Activated naive CD8-positive, alpha-beta T cell treated with anti-CD3 and anti-CD28 coated beads for 36 hours (primary cell): Measurements from ENCODE around the gene OCRL. TPM values are rescaled to one million over a fixed set of nuclear protein-coding genes. Genes with fewer than 3 reads are reported as not detected.
"Not testable (repeated sequence)": the region's sequence is repeated elsewhere in the genome, so short reads cannot be mapped to it uniquely, and the experiment has no call there.

Experiments used
- DNase-seq: peaks from one replicate; pipeline ENCODE4 v3.0.0; 2021
- H3K27ac Mint-ChIP-seq: one replicate; pipeline ENCODE4 v1.8.0; 2022; ENCODE audit warnings: mild to moderate bottlenecking, moderate library complexity, mixed read lengths
- H3K27me3 Mint-ChIP-seq: one replicate; pipeline ENCODE4 v1.8.0; 2022; ENCODE audit warnings: mild to moderate bottlenecking, mixed read lengths
- H3K36me3 Mint-ChIP-seq: one replicate; pipeline ENCODE4 v1.8.0; 2021; ENCODE audit warnings: mild to moderate bottlenecking, mixed read lengths
- H3K4me1 Mint-ChIP-seq: one replicate; pipeline ENCODE4 v1.8.0; 2021; ENCODE audit warnings: mixed read lengths
- H3K4me3 Mint-ChIP-seq: one replicate; pipeline ENCODE4 v1.8.0; 2022; ENCODE audit warnings: mild to moderate bottlenecking, moderate library complexity, mixed read lengths
- H3K9me3 Mint-ChIP-seq: one replicate; pipeline ENCODE4 v1.8.0; 2022; ENCODE audit warnings: mixed read lengths
- total RNA-seq, 2 experiments: library from RNA; stranded (reverse); gene quantifications; one replicate each; pipeline ENCODE4 v1.2.3, GENCODE V29; 2021

OCRL gene
- total RNA-seq, 2 experiments from 2014 or later, result 3.9 to 4.0 TPM

DNA sequence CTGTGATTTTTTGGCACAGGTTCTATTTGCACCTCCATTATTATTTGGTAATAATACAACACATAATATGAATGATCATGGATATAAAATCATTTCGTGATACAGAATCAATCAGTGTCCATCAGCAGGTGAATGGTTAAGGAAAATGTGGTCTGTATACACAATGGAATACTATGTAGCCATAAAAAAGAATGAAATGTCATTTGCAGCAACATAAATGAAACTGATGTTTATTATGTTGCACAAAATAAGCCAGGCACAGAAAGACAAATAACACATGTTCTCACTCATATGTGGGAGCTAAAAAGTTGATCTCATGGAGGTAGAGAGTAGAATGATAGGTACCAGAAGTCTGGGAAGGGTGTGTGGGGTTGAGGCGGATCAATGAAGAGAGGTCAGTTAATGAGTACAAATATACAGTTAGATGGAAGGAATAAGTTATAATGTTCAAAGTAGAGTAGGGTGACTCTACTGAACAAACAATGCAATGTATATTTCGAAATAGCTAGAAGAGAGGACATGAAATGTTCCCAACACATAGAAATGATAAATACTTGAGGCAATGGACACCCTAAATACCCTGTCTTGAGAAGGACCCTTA is 15.7 kb upstream of the OCRL start:
- Mint-ChIP-seq H3K27ac (no peak overlapping the region), H3K4me1 (no peaks in the 10 kb centered on the region), H3K27me3 (peaks cover 9% of the 10 kb centered on the region), H3K4me3 (no peak overlapping the region), H3K9me3 (no peaks in the 10 kb centered on the region), H3K36me3 (no peaks in the 10 kb centered on the region)
- no peak for DNase-seq

DNA sequence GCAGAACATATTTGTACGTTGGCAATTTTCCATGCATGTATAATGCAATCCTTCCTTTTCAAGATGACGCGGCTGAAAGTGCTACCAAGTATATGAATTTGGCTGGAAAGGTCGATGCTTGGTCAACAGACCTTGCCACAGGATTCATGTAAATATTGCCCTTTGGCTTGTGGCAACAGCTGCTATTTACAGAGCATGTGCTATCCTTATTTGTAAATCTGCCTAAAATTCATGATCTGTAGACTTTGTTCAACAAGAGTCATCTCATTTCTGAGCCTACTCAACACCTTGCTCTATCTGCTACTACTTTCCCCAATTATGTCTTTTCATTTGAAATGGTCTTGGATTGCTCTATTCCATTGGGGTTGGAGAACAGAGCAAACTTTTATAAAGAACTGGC is 14.9 kb upstream of the OCRL start:
- peaks cover 9% of the 10 kb centered on the region for H3K27me3 Mint-ChIP-seq
- no peak for DNase-seq
- H3K4me1 Mint-ChIP-seq, result no peaks in the 10 kb centered on the region
- H3K27ac Mint-ChIP-seq, result no peak overlapping the region
- H3K9me3 Mint-ChIP-seq, result no peaks in the 10 kb centered on the region
- H3K4me3 Mint-ChIP-seq, result no peak overlapping the region
- H3K36me3 Mint-ChIP-seq, result no peaks in the 10 kb centered on the region

DNA sequence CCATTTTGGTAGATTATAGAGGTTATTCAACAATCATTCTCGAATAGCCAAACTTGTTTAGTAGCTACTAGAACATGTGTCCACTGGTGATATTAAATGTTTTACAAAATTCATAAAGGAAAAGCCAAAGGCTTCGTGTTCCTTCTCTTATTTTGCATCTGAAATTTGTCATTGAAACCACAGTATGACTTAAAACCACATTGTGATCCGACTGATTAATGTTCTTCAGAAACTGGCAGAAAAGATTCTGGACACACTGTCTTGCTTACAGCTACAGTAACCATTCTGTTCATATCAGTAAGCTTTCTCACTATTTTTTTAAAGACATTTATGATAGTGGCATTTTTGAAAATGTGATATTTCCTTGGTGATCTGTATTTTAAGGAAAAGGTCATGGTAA is 14.2 kb upstream of the OCRL start:
- Mint-ChIP-seq H3K36me3 (no peaks in the 10 kb centered on the region), H3K4me3 (no peak overlapping the region), H3K4me1 (no peaks in the 10 kb centered on the region), H3K27me3 (peaks cover 9% of the 10 kb centered on the region), H3K27ac (no peak overlapping the region), H3K9me3 (no peaks in the 10 kb centered on the region)
- no peak for DNase-seq

DNA sequence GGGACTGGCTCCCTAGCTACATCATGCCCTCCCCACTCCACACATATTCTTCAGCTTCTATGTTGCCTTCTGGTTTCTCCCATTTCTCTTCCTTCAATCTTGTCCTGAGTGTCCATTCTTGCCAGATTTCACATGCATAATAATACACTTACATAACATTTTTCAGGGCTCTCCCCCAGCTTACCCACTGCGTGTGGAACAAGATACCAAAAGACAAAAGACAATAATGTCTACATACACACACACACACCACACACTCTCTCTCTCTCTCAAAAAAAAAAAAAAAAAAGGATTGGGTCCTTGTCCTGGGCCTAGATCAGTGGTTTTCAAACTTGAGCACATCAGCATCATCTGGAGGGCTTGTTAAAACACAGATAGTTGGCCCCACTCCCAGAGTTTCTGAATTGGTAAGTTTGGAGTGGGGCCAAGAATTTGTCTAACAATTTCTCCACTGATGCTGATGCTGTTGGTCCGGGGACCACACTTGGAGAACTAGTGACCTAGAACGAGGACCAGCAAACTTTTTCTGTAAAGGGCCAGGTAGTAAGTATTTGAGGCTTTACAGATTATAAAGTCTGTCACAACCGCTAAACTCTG is 10.3 kb upstream of the OCRL start:
- no peaks in the 10 kb centered on the region for H3K27me3 Mint-ChIP-seq
- H3K27ac Mint-ChIP-seq, result no peak overlapping the region
- no peaks in the 10 kb centered on the region for H3K4me1 Mint-ChIP-seq
- H3K9me3 Mint-ChIP-seq, result no peaks in the 10 kb centered on the region
- H3K36me3 Mint-ChIP-seq, result no peaks in the 10 kb centered on the region
- DNase-seq, result no peak
- H3K4me3 Mint-ChIP-seq, result no peak overlapping the region

DNA sequence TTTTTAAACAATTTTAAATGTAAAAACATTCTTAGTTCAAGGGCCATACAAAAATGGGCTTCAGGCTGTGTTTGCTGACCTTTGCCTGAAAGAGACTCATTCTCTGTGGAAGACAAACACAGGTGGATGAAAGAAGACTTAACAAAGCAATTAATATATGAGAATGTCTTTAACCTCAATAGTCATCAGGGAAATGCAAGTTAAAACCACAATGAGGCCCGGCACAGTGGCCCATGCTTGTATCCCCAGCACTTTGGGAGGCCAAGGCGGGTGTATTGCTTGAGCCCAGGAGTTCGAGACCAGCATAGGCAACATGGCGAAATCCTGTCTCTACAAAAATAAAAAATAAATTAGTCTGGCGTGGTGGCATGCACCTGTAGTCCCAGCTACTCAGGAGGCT is 9.6 kb upstream of the OCRL start:
- Mint-ChIP-seq H3K4me3 (no peak overlapping the region), H3K27ac (no peak overlapping the region), H3K36me3 (no peaks in the 10 kb centered on the region), H3K27me3 (no peaks in the 10 kb centered on the region), H3K9me3 (no peaks in the 10 kb centered on the region), H3K4me1 (no peaks in the 10 kb centered on the region)
- DNase-seq, result no peak

DNA sequence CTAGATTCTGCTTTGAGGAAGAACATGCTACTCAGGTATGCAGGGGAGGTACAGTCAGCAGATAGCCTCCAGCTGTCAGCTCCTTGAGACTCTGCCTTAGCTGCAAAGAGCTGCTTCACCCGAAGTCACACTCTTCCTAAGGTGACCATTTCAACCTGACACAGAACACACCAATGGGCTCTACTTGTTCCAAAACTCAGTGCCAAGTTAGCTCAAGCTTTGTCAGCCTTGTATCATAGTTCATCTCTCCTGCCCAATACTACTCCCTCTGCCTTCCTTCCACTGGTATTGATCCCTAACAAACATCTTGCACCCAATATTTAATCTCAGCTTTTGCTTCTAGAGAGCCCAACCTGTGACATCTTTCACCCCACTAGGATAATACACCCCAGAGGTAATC is 8.9 kb upstream of the OCRL start:
- H3K36me3 Mint-ChIP-seq, result no peaks in the 10 kb centered on the region
- no peaks in the 10 kb centered on the region for H3K27me3 Mint-ChIP-seq
- no peaks in the 10 kb centered on the region for H3K9me3 Mint-ChIP-seq
- no peak for DNase-seq
- no peak overlapping the region for H3K4me3 Mint-ChIP-seq
- no peak overlapping the region for H3K27ac Mint-ChIP-seq
- H3K4me1 Mint-ChIP-seq, result no peaks in the 10 kb centered on the region

DNA sequence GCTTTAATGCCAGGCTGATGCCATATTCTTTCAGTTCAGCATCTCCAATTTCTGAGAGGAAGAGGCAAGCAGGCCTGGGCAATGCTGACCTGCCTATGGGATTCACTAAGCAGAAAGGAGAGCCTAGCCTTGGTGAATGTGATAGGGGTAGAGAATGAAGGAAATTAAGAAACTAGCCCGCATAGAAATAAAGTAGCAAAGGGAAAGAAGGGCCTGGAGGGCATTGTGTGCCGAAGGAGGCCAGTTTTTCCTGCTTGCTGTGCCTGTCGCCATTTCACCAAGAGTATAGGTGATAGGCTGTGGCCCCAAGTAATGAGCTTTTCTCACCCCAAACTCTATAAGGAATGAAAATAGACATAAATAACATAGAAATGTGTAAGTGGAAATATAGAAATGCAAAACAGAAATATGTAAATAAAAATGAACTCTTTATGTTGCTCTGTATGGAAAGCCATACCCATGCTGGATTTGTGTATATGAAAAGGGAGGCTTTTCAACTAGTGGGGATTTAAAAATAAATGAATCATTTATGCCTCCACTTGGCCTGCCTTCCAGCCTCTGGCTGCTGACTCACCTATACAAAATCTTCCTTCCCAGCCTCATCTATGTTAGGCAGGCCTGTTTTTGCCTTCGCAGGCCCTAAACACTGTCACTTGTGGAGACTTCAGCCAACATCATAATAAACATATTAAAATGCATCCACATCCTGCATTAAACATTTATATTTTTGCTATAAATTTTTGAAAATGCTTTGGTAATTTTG is 5.1 kb upstream of the OCRL start:
- H3K27ac Mint-ChIP-seq, result no peak overlapping the region
- H3K27me3 Mint-ChIP-seq, result no peaks in the 10 kb centered on the region
- no peak for DNase-seq
- no peaks in the 10 kb centered on the region for H3K4me1 Mint-ChIP-seq
- no peaks in the 10 kb centered on the region for H3K36me3 Mint-ChIP-seq
- no peaks in the 10 kb centered on the region for H3K9me3 Mint-ChIP-seq
- H3K4me3 Mint-ChIP-seq, result no peak overlapping the region

DNA sequence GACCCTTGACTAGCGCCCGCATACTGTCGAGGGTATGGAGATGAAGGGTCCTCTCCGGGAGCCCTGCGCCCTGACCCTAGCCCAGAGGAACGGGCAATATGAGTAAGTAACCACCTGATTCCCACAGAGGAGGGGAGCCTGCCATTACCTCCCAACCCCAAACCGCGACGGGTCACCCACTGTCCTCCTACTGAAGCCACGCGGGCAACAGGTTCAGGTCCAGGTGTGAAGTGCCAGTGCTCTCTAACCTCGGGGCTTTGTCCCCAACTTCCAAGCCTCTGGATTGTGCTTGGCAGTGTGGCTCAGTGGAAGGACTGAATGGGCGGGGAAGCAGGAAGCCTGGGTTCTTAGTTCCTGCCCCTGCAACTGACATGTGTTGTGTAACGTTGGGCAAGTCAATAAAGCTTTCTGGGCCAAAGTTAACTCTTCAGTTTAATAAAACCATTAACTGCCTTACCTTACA is 694 bp downstream of the OCRL start:
- no peak for DNase-seq
- Mint-ChIP-seq H3K4me3 (peak overlapping the region; percentile 57), H3K4me1 (peaks cover 10% of the 10 kb centered on the region), H3K9me3 (no peaks in the 10 kb centered on the region), H3K36me3 (peaks cover 3% of the 10 kb centered on the region), H3K27me3 (no peaks in the 10 kb centered on the region), H3K27ac (no peak overlapping the region)

DNA sequence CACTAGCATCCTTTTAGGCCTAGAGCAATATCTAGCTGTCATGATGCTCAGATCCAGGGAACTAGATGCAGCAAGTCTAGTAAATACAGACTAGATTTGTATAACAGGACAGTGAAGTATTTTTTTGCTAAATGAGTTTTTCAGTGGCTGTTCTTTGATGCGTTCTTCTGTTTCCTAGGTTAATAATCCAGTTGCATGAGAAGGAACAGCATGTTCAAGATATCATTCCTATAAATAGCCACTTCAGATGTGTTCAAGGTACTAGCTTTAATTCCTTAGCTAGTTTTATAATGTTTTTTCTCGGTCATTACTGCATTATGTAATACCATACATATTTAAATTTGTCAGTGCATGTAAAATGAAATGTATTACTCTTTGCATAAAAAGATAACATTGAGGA is 4.7 kb downstream of the OCRL start:
- Mint-ChIP-seq H3K4me3 (no peak overlapping the region), H3K27me3 (no peaks in the 10 kb centered on the region), H3K27ac (no peak overlapping the region), H3K9me3 (no peaks in the 10 kb centered on the region), H3K4me1 (peaks cover 14% of the 10 kb centered on the region), H3K36me3 (peaks cover 3% of the 10 kb centered on the region)
- DNase-seq, result no peak

DNA sequence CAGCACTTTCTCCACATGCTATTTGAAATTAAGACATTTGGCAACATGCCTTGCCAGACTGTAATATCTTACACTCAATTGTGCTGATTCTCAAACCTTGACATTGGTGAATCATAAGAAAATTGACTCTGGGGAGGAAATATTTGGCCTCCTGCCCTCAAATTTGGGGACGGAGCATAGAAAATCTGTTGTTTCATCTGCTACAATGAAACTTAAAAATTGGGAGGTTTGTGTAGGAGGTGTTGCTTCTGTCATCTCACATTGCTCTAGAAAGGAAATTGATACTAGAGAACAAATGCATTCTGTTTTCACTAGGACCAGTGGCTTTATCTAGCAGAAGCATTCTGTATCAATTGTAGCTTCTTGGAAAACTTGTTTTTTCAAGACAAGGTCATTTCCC is 5.3 kb downstream of the OCRL start:
- Mint-ChIP-seq H3K4me3 (no peak overlapping the region), H3K27me3 (no peaks in the 10 kb centered on the region), H3K9me3 (no peaks in the 10 kb centered on the region), H3K27ac (peak overlapping the region; percentile 45), H3K4me1 (peaks cover 14% of the 10 kb centered on the region), H3K36me3 (peaks cover 3% of the 10 kb centered on the region)
- no peak for DNase-seq

DNA sequence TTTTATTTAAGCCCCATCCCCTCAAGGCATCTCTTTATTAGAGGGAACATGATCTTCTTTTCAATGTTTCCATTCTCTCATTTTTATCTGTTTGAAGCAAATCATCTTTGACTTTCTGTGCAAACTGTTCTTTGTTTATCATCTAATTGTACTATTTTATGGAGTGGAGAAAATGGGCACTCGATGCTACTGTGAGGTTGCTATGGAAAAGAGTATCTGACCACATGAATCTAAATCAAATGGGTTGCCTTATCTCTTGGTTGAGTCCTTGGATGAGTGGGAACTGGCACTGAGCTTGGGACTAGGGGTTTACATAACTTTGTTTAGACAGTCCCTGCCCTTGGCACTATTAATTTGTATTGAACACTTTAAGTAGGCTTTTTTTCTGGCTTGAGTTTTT is 9.1 kb downstream of the OCRL start:
- Mint-ChIP-seq H3K4me3 (no peak overlapping the region), H3K36me3 (peaks cover 5% of the 10 kb centered on the region)

DNA sequence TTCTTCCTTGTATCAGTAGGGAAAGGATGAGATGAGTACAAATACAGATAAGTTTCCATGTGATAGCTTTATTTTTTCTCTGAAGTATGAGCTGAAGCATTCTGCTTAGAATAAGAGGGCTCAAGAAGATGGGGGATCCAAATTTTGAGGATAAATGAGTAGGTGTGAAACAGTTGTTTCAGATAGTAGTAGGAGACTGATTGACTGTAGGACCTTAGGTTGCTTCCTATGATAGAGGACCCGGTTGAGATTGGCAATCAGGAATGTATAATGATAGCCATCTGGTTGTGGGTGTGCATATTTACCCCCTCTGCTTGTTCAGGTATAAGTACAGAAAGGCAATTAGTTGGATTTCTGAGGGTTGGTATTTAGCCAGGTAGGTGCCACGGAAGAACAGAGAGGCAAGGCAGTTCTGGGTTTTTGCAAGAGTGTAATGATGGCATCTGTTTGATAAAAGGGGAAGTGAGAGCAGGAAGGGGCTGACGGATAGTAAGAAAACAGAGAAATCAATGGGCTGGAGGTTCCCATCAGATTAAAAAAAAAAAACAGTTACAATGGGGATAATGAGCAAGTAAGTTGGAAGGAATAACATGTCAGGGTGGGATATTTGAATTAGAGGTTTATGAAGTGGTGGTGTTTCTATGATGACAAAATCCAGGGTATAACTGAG is 13.7 kb downstream of the OCRL start:
- Mint-ChIP-seq H3K4me3 (no peak overlapping the region), H3K4me1 (no peaks in the 10 kb centered on the region), H3K27me3 (no peaks in the 10 kb centered on the region), H3K36me3 (peaks cover 2% of the 10 kb centered on the region), H3K9me3 (no peaks in the 10 kb centered on the region), H3K27ac (no peak overlapping the region)
- no peak for DNase-seq

More for the DNA sequence above, 9.1 kb downstream of the OCRL start:
- H3K4me1 Mint-ChIP-seq, result peaks cover 8% of the 10 kb centered on the region
- no peak for DNase-seq
- no peak overlapping the region for H3K27ac Mint-ChIP-seq
- no peaks in the 10 kb centered on the region for H3K27me3 Mint-ChIP-seq
- H3K9me3 Mint-ChIP-seq, result no peaks in the 10 kb centered on the region

DNA sequence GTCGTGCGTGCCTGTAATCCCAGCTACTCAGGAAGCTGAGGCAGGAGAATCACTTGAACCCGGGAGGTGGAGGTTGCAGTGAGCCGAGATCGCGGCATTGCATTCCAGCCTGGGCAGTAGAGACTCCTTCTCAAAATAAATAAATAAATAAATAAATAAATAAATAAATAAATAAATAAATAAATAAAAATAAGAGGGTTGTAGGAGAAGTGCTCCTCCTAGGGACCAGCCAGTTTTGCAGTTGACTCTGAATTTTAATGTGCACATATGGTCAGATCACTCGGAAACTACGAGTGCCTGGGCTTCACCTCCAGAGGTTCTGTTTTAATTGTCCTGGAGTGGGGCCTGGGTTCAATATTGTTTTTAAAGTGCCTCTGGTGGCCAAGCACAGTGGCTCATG is 14.8 kb downstream of the OCRL start:
- H3K4me3 Mint-ChIP-seq, DNase-seq, H3K27ac Mint-ChIP-seq, H3K4me1 Mint-ChIP-seq, H3K9me3 Mint-ChIP-seq, H3K27me3 Mint-ChIP-seq, H3K36me3 Mint-ChIP-seq: not testable (repeated sequence)

DNA sequence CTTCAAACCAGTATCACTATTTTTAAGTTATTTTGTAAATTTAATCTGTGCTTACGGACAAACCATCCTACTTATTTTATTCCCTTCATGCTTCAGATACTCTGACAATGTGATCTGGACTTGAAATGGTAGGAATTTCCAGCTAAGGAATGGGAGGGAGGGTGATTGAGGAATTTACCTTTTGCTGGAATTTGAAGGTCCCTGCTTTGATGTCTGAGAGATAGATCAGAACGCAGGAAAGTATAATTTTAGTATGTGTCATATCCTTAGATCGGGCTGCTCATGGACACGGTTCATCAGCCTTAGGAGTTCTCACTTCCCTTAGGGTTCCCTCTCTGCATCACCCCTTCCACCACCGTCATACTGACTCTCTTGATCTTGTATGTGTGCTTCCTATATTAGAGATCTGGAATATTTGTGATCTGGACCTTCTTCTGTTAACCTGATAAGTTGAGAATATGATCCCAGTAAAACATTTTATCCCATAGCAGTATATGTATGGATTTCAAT is 16.8 kb downstream of the OCRL start:
- DNase-seq, result no peak
- Mint-ChIP-seq H3K4me1 (no peaks in the 10 kb centered on the region), H3K9me3 (no peaks in the 10 kb centered on the region), H3K36me3 (peaks cover 7% of the 10 kb centered on the region), H3K4me3 (no peak overlapping the region), H3K27me3 (no peaks in the 10 kb centered on the region), H3K27ac (no peak overlapping the region)

DNA sequence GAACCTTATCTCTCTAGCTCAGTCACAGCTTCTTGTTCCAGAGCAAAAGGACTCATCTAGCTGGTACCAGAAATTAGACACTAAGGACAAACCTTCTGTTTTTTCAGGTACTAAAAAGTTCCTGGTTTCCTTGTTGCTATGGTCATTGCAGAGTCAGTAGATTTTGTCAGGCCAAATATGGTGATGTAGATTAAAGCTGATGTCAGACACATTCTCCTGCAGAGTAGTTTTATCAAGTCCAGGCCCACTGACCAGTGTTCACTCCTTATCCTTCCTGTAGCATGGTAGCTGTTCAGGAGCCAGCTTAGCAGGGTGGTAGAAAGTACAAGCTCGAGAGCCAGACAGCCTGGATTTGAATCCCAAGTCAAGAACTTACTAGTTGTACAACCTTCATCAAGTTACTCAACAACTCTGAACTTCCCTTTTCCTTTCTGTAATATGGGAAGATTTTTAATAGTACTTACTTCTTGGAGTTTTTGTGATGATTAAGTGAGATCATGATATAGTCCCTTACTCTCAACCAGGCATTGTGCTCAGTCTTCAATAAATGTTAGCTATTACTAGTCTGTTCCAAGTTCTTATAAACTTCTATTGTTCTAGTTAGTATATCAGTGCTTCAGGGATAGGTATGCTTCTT is 17.9 kb downstream of the OCRL start:
- H3K27me3 Mint-ChIP-seq, result no peaks in the 10 kb centered on the region
- DNase-seq, result no peak
- peaks cover 13% of the 10 kb centered on the region for H3K36me3 Mint-ChIP-seq
- no peak overlapping the region for H3K27ac Mint-ChIP-seq
- H3K4me1 Mint-ChIP-seq, result no peaks in the 10 kb centered on the region
- H3K9me3 Mint-ChIP-seq, result no peaks in the 10 kb centered on the region
- H3K4me3 Mint-ChIP-seq, result no peak overlapping the region
